Measurements from ENCODE around the gene TRIP6. TPM values are rescaled to one million over a fixed set of nuclear protein-coding genes. Genes with fewer than 3 reads are reported as not detected.

TRIP6 gene
- total RNA-seq, 4 donors from 2014 or later = 71.9 to 94.3 (median 89.5) TPM

DNA sequence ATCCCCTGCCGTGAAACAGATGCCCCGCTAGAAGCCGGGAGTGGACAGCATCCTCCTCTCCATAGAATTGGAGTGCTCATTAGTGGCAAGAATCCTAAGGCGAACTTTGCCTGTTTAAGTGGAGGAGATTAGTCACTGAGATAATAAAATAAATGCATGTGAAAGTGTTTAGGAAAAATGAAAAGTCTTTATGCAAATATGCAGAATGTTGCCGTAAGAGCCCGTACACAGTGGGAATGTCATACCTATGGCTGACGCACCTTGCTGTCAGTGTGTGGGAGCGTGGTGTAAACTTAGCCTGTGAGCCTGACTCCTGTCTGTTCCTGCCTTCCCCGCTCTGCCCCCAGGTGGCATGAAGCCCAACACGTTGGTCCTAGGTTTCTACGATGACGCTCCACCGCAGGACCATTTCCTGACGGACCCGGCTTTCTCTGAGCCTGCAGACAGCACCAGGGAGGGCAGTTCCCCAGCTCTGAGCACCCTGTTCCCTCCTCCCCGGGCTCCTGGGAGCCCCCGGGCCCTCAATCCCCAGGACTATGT lies 1.7 kb upstream of the TRIP6 start:
- TF ChIP-seq EP300 (IDR thresholded peaks at IDR 0.05) (no peak), CTCF (IDR thresholded peaks at IDR 0.05) (peak in 1 of 4 experiments; percentile 2), POLR2A (IDR thresholded peaks at IDR 0.05) (no peak)
- H3K27me3 ChIP-seq = no peaks in the 10 kb centered on the region
- H3K4me3 ChIP-seq = peak overlapping the region in 1 of 2 donors; percentile 93
- 57 to 77% methylated on average over 4 to 7 of the region's 17 CpGs for WGBS, 2 donors (ENCODE audit: low coverage in 1 of 2)
- peaks cover 0 to 61% (median 19%) of the 10 kb centered on the region in 3 donors for H3K4me1 ChIP-seq
- peak overlapping the region; percentile 93 to 100 (median 99) for H3K27ac ChIP-seq
- no peaks in the 10 kb centered on the region for H3K9me3 ChIP-seq
- H3K36me3 ChIP-seq = peaks cover 0 to 46% of the 10 kb centered on the region in 2 donors
- no peak for ATAC-seq

GRCh38 chr7:100865938-100866728 lies 1.1 kb upstream of the TRIP6 start:
- peak; percentile 48 for ATAC-seq
- TF ChIP-seq CTCF (IDR thresholded peaks at IDR 0.05) (no peak), POLR2AphosphoS5 (IDR thresholded peaks at IDR 0.05) (no peak), POLR2A (IDR thresholded peaks at IDR 0.05) (peak in 1 of 2 donors; percentile 7)
- Histone ChIP-seq H3K36me3 (peaks cover 0 to 46% of the 10 kb centered on the region in 2 donors), H3K4me3 (peak overlapping the region; percentile 66 to 93), H3K4me1 (peaks cover 0 to 64% (median 19%) of the 10 kb centered on the region in 3 donors), H3K27ac (peak overlapping the region; percentile 93 to 100 (median 99)), H3K27me3 (no peaks in the 10 kb centered on the region), H3K9me3 (no peaks in the 10 kb centered on the region)
- WGBS, 2 donors (ENCODE audit: low coverage in 1 of 2) = 51% methylated on average over 3 of the region's 46 CpGs; no CpG with 5 or more reads in 1 of the 2 donors

DNA sequence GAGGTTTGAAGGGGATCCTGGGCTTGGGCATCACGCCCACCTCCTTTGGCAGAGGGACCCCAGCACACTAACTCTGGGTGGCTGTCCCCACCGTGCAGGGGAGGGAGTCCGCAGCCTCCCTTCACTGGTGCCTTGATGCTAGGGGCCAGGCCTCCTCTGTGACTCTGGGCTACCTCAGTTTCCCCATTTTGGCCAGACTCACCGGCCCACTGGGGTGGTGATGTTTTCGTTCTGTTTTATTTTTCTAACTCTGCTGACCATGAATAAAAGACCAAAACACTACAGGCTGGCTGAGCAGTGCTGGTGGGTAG lies 503 bp upstream of the TRIP6 start:
- WGBS, 2 donors (ENCODE audit: low coverage in 1 of 2) = 0 to 53% methylated on average over 2 to 3 of the region's 5 CpGs
- ATAC-seq = no peak
- H3K36me3 ChIP-seq = peaks cover 0 to 46% of the 10 kb centered on the region in 2 donors
- peaks cover 0 to 64% (median 19%) of the 10 kb centered on the region in 3 donors for H3K4me1 ChIP-seq
- TF ChIP-seq CTCF (IDR thresholded peaks at IDR 0.05) = no peak
- no peak for TF ChIP-seq POLR2A (IDR thresholded peaks at IDR 0.05)
- TF ChIP-seq EP300 (IDR thresholded peaks at IDR 0.05) = no peak
- no peak for TF ChIP-seq POLR2AphosphoS5 (IDR thresholded peaks at IDR 0.05)
- H3K9me3 ChIP-seq = no peaks in the 10 kb centered on the region
- peak overlapping the region; percentile 66 to 93 for H3K4me3 ChIP-seq
- peak overlapping the region; percentile 93 to 100 (median 99) for H3K27ac ChIP-seq
- H3K27me3 ChIP-seq = no peaks in the 10 kb centered on the region

DNA sequence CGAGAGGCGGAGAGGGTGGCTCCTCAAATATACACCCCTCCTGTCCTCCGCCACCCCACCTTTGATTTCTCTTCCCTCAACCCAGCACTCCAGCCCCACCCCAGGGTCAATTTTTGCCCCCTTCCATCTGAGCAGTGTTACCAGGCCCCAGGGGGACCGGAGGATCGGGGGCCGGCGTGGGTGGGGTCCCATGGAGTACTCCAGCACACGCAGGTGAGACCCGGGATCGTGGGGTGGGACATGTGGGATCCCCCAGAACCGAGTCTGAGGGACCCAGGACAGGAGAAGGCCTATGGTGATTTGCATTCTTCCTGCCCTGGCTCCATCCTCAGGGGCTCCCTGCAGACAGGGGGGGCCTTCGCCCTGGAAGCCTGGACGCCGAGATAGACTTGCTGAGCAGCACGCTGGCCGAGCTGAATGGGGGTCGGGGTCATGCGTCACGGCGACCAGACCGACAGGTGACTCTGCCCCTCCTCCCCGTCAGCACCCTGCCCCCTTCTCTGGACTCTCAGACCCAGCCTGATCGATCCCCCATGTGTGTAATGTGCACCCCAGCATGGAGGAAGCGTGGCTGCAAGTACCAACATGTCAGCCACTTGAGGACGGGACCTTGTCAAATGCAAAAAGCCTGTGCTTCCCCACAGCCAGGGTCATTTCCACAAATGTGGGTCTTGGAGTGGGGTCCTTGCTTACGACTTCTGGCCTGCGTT lies 744 bp downstream of the TRIP6 start:
- Histone ChIP-seq H3K9me3 (no peaks in the 10 kb centered on the region), H3K4me1 (peaks cover 0 to 64% (median 19%) of the 10 kb centered on the region in 3 donors), H3K27ac (peak overlapping the region; percentile 93 to 100 (median 99)), H3K36me3 (peaks cover 0 to 46% of the 10 kb centered on the region in 2 donors), H3K27me3 (no peaks in the 10 kb centered on the region), H3K4me3 (peak overlapping the region; percentile 66 to 93)
- ATAC-seq = peak; percentile 5
- 0% methylated on average over 2 of the region's 27 CpGs; no CpG with 5 or more reads in 1 of the 2 donors for WGBS, 2 donors (ENCODE audit: low coverage in 1 of 2)
- TF ChIP-seq EP300 (IDR thresholded peaks at IDR 0.05) (no peak), CTCF (IDR thresholded peaks at IDR 0.05) (no peak)
